ENCODE data around the gene DKK1. TPM values are rescaled to one million over a fixed set of nuclear protein-coding genes. Genes with fewer than 3 reads are reported as not detected.

Gene DKK1, protein sequence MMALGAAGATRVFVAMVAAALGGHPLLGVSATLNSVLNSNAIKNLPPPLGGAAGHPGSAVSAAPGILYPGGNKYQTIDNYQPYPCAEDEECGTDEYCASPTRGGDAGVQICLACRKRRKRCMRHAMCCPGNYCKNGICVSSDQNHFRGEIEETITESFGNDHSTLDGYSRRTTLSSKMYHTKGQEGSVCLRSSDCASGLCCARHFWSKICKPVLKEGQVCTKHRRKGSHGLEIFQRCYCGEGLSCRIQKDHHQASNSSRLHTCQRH
- total RNA-seq (2022; extraction: Qiagen RNA extraction; ENCODE audit: low read depth), result 302 to 387 TPM (median 332 TPM) in 5 replicates

DNA sequence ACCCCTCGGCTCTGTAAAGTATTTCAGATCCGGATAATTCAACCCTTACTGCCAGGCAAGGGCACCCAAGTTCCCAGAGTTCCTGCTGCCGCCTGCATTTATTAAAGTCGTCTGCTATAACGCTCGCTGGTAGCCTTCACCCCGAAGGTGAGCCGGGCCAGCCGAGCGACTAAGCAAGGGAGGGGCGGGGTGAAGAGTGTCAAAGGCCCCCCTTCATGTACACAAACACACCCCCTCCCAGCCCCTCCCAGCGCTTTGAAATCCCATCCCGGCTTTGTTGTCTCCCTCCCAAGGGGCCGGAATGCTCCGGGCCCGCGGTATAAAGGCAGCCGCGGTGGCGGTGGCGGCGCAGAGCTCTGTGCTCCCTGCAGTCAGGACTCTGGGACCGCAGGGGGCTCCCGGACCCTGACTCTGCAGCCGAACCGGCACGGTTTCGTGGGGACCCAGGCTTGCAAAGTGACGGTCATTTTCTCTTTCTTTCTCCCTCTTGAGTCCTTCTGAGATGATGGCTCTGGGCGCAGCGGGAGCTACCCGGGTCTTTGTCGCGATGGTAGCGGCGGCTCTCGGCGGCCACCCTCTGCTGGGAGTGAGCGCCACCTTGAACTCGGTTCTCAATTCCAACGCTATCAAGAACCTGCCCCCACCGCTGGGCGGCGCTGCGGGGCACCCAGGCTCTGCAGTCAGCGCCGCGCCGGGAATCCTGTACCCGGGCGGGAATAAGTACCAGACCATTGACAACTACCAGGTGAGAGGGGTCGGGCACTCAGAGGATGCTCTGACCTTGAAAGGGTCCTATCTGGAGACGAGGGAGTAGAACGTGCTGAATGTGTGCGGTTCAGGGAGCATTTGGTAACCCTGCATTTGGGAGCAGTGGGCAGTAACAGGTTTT, at the start of gene DKK1:
Gene DKK1, plus strand, starts transcription at position 349 of the 889 bp plus-strand sequence. Its CDS starts 154 bp downstream, at position 503.

Data from A549 treated with CpdA at 1 μM for 4 hours (cell line).